Caki2 (cell line): Measurements from ENCODE around the gene SUMF1. TPM values are rescaled to one million over a fixed set of nuclear protein-coding genes. Genes with fewer than 3 reads are reported as not detected.

Experiments
- DNase-seq: peaks from one replicate; pipeline ENCODE4 v3.0.0-alpha.2; 2015; ENCODE audit warnings: low read depth
- in situ Hi-C: cut with HindIII; loops from 2 replicates; pipeline ENCODE4 v1.10.0; 2016; ENCODE audit warnings: low sequenced_read_pairs, low pct_unique_long_range_greater_than_20kb, mixed read lengths
- total RNA-seq: library from RNA; depleted of rRNA; stranded (reverse); fragments of >200 nt; shearing (Covaris generic); gene quantifications from 2 replicates; pipeline ENCODE4 v1.2.3, GENCODE V29; 2014; ENCODE audit warnings: low replicate concordance

Gene SUMF1
- total RNA-seq, 1 experiment from 2014 or later = 32.3 TPM

DNA sequence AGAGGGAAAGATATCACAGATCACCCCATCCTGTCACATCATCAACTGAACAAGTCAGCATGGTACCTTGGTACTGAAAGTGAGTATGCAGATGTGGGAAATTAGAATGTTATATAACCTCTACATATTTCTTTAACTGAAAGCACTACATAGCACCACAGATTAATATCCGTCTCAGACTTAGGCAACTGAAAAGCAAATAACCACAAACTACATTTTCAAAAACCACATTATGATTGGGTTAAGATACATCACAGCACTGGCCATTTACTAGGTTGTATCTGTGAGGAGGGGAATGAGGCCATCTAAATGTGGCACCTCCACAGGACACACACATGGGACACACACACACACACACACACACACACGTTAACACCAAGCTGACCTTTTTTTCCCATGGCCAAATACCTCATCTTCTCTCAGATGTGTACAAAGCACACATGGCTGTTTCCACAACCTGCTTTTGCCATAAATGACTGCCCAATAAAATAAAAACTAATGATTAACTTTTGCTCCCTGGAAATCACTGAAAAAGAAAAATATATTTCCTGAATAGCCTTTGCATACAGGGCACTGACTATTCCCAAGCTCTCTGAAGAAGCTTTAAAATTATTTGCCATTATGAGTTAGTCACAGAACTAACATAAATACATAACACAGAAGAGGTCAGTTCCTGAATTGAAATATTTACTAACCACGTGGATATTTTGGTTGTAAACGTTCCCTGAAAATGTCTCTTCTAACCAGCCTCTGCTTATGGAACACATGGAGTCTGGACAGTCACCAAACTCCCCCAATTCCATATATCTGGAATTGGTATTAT, 60.1 kb downstream of the SUMF1 start:
- peak; percentile 69 for DNase-seq
- in situ Hi-C loops = no loop called here

DNA sequence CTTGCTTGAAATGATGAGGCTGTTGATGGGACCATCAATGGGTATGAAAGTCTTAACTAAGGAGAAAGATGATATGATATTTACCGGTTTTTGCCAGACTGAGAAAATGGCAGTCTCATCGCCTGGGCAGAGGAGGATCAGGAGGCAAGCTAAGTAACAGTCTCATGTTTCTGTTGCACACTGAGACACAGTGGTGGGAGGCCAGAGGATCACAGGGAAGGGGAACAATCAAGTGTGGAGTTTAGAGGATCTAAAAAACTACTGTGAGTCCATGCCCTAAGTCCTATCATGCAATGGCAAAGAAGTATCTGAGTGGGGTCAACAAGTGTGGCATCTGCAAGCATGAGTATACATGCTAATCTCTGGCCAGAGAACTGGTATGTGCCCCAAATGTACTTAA, 62.2 kb downstream of the SUMF1 start:
- in situ Hi-C loops = no loop called here
- DNase-seq = no peak

DNA sequence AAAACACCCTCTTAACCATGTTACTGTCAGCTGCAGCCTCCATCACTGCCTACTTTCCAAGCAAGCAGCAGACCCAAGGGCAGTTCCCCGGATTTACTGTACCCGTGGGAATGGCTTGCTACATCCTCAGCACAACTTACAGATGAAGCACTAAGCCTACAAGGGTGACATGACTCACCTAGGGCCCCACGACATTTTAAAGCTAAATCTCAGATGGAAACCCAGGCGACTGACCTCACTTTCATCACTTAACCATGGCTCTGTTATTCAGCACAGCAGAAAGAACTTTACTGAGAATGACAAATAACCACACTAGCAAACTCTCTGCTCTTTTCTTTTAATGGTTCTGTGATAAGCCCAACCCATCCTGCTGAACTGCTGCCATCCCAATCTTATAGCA, 65.6 kb downstream of the SUMF1 start:
- no peak for DNase-seq
- in situ Hi-C loops = no loop called here

DNA sequence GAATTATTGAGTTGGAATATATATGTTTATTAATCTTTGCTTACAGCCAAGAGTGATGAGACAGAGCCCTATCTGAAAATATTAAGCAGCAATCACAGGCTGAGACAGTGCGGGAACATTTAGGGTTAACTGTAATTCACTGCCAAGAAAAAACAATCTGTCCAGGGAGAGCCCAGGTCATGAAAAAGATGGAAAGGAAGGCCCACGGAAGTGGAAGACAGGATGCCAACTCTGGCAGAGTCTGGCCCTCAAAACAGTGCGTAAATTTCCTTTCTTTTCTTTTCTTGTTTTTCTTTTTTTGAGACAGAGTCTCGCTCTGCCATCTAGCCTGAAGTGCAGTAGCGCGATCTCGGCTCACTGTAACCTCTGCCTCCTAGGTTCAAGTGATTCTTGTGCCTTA, 67.6 kb downstream of the SUMF1 start:
- in situ Hi-C loops = no loop called here

DNA sequence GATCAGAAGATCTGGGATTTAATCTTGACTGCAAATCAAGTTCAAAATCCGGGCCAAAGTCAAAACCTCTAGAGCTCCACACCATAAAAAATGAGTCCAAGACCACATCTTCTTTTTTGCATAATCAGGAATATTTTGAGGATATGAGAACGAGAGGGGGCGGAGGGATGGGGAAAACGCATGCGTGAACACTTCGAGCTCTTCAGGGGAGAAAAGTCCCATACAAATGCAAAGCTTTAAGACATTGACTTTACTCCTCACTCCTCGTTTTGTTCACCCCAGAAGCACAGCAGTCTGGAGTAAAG, 68.2 kb downstream of the SUMF1 start:
- in situ Hi-C loops = no loop called here
- no peak for DNase-seq

More for the DNA sequence above, 67.6 kb downstream of the SUMF1 start:
- no peak for DNase-seq

DNA sequence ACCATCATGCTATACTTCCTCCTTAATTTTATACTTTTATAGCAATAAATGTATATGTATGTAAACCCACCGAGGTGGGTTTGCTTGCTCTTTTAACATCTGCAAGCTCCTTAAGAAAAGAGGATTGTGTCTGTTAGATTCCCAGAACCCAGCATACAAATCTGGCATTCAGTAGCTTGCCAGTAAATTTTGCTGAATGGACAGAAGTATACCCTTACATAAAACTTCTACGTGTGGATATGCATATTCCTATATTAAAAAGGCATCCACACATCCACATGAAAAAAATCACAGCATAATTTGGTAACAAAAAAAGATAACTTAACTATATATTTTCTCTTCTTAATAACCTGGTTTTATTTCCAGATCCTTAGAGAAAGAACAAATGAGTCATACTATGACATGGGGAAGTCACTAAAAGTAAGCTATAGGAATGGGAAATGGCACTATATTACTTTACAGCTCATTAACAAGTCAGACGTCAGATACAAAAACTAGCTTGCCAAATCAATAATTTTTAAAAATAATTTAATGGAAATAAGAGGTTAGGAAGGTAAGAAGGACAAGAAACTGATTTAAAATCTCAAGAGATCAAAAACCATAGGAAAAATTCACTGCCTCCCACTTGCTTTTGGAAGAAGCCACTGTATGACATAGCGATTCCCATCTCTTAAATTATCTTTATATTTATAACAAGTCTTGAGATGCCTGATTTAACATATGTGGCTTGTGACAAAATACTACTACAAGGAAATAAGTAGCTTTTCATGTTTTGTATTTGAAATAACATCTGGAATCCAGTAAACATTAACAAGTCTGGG, 68.7 kb downstream of the SUMF1 start:
- no peak for DNase-seq
- in situ Hi-C loops = no loop called here

DNA sequence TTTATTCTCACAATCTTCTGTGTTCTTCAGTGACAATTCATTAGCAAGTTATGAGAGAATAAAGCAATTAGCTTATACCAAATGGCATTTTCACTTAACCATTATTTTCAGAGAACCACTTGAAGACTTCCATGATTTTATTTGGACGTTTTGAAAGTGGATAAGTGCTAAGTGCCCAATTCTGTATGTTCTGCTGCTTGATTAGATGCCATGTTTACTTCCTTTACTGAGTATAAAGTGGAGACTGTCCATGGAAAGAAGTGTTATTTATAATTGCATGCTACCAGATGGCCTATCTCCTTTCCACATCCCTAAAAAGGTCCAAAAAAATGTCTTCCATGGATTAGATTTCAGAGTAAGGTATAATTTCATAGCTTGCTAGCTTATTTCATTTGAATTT, 69.6 kb downstream of the SUMF1 start:
- no peak for DNase-seq
- in situ Hi-C loops = no loop called here

DNA sequence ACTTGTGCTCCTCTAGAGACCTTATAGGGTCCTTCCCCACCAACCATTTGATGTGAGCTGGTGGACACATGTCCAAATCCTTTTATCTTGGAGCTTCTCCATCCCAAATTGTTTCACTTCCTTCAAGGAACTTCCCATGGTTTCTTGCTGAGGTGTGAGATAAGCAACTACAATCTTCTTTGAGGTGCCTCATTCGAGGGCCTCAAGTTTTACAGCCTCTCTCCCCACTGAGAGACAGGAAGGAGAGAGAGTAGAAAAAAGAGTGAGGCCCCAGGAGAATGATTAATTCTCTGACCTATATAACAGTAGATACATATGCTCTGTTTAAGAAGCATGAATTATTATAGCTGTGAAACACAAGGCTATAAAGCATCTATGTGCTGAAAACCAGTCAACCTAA, 70.5 kb downstream of the SUMF1 start:
- in situ Hi-C loops = no loop called here
- DNase-seq = no peak

DNA sequence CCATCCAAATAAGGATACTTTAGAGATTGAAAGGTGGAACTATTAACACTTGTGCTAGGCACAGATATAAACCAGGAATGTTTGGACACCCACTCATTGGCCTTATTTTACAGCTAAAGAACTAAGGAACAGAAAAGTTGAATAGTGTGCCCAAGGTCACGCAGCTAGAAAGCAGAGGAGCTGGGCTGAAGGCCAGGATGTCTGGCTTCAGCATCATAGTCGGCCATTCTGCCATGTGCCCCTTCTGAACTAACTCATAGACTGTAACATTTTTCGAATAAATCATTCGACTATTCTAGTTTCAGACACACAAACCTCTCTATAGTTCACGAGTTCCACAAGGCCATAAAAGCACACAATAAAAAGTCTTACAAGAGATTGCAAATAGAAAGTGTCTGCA, 71.1 kb downstream of the SUMF1 start:
- in situ Hi-C loops = no loop called here

DNA sequence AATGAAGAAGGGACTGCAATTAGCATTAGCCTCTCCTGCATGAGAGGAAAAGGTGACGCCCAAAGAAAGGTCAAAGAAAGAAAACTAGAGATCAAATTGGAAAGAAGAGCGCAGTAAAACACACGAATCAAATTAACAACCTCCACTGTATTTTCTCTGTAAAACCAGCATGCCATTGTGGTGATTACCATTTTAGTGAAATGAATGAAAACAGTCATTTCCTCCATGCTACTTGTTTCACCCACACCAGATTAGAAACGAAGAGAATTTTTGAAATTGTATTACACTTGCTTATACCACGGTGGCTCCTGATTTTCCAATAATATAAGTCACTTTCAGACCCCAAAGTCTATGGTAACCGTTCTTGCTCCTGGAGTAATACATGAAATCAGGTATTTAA, 71.6 kb downstream of the SUMF1 start:
- in situ Hi-C loops = no loop called here
- no peak for DNase-seq

More for the DNA sequence above, 71.1 kb downstream of the SUMF1 start:
- DNase-seq = no peak

DNA sequence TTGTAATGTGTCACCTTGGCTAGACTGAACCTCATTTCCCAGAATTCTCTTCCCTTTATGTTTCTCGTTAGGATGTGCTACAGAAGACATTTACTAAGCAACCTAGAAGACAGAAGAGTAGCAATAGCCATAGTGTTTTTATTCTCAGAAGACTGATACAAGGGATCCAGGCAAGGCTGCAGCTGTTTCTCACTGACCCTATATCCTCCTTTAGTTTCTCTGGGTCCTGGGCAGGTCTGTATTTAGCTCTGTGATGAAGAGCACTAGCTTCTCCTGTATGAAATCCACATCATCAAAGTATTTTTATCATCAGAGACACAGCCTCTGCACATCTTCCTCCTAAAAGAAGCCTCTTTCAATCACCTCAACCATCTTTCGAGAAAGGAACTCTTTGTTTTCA, 72.5 kb downstream of the SUMF1 start:
- DNase-seq = no peak
- in situ Hi-C loops = no loop called here

DNA sequence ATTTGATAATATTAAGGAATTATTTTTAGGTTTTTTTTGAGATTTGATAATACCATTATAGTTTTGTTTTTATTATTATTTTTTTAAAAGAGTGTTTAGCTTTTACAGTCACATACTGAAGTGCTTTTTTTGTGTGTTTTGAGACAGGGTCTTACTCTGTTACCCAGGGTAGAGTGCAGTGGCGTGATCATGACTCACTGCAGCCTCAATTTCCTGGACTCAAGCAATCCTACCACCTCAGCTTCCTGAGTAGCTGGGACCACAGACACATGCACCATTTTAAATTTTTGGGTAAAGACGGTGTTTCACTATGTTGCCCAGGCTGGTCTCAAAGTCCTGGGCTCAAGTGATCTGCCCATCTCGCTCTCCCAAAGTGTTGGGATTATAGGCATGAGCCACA, 73.0 kb downstream of the SUMF1 start:
- in situ Hi-C loops = no loop called here
- DNase-seq = no peak

DNA sequence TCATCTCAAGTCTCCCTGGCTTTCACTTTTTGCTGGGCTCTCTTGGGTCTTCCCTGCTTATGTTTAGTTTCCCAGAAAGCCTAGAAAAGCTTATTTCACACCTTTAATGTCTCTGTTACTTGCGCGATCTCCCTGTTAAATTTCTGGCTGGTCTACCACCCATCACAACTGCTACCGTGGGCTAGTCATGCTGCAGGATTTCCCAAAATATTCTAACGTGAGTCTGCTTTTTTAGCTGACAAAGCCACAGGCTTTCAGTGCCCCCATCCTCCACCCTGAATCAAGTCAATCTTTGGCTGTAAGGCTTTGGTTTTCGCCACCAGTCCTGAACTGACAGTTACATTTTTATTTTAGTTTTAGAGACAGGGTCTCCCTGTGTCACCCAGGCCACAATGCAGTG, 74.1 kb downstream of the SUMF1 start:
- in situ Hi-C loops = no loop called here
- no peak for DNase-seq

DNA sequence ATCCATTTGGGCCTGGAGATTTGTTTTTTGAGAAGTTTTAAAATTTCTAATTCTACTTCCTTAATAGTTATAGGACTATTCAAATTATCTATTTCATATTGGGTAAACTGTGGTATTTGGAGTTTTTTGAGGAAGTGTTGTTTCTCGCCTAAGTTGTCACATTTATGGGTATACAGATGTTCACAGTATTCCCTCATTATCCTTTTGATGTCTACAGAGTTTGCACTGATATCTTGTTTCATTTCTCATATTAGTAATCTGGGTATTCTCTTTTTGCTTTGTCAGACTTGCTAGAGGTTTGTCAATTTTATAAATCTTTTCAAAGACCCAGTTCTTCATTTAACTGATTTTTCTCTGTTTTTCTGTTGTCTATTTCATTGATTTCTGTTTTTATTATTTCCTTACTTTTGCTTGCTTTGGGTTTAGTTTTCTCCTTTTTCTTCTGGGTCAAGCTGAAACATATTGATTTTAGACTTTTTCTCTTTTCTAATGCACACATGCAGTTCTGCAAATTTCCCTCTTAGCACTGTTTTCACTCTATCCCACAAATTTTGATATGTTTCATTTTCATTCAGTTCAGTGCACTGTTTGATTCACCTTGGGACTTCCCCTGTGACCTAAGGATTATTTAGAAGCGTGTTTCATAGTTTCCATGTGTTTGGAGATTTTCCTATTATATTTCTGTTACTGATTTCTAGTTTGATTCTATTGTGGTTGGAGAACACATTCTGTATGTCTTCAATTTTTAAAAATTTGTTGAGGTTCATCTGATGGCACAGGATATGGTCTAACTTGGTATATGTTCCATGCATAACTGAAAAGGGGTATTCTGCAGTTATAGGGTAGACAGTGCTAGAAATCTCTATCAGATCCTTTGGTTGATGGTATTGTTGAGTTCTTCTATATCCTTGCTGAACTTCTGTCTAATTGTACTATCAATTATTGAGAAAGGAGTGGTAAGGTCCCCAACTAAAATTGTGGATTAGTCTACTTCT, 79.6 kb downstream of the SUMF1 start:
- in situ Hi-C loops = no loop called here
- DNase-seq = no peak

DNA sequence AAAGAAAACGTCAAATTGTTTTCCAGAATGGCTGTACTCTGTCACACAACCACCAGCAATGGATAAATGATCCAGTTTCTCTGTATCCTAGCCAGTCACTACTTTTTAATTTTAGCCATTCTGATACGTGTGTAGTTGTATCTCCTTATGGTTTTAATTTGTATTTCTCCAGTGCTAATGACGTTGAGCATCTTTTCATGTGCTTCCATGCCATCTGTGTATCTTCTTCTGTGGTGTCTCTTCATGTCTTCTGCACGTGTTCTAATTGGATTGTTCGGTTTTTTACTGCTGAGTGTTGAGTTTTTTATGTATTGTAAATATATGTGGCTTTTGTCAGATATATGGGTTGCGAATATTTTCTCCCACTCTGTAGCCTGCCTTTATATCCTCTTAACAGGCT, 81.9 kb downstream of the SUMF1 start:
- no peak for DNase-seq
- in situ Hi-C loops = no loop called here

DNA sequence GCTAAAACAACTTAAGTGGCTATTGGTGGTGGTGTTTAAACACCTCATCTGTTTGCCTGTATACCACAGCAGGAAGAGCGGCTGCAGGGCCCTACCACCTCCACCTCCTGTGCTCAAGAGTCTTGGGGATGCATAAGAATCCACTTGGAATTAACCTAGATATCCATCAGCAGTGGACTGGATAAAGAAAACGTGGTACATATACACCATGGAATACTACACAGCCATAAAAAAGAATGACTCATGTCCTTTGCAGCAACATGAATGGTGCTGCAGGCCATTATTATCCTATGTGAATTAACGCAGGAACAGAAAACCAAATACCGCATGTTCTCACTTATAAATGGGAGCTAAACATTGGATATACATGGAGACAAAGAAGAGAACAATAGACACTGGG, 87.1 kb downstream of the SUMF1 start:
- in situ Hi-C loops = no loop called here
- DNase-seq = no peak

DNA sequence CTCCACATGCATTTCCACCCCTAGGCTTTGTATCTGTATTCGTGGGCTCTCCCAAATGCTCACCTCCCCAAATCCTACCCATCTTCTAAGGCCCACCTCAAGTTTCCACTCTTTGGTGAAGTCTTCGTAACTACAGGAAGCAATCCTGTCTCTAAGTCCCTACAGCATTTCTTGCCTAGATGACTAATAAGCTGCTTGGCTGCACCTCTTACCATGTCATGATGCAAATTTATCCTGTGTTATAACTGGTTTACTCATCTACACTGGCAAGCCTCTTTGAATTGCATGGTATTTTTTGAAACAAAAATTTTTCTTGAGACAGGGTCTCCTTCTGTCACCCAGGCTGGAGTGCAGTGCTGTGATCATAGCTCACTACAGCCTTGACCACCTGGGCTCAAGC, 90.6 kb downstream of the SUMF1 start:
- DNase-seq = no peak
- in situ Hi-C loops = no loop called here

DNA sequence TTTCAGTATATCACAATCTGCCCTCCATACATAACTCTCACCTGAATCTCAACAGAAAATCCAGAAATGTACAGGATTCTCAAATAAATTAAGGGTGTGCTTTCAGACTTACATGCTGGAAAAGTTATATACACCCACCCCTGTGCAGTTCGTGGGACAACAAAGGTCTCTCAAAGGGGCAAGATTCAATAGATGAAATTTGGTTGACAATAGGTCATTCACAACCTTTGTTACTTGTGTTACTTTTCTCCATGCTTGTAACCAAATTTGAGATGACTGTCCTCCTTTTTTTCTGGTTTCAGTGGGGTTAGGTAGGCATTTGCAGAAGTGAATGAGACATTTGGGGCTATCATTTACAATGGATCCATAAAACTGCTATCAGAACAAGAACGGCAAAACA, 91.2 kb downstream of the SUMF1 start:
- in situ Hi-C loops = no loop called here
- DNase-seq = no peak

DNA sequence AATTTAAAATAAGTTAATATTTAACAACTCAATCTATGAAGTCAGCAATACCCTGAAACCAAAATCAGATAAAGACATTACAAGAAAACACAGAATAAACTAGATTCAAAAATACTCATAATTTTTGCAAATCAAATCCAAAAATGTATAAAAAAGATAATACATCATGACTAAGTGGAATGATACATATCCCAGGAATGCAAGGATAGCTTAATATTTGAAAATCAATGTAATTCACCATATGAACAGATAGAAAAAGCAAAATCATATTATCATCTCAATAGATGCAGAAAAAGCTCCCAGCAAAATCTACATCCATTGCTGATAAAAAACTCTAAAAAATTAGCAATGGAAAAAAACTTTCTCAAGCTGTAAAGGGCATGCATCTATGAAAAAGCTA, 93.4 kb downstream of the SUMF1 start:
- in situ Hi-C loops = no loop called here
- no peak for DNase-seq
